SW480 (cell line): ENCODE results near the gene ASTN1.
A peak's percentile ranks its signal among the peaks of the same experiment; 100 is the strongest.

Experiments
- DNase-seq: peaks from one replicate; pipeline ENCODE4 v3.0.0-alpha.2; 2016; ENCODE audit warnings: low spot score

The ASTN1 gene

DNA sequence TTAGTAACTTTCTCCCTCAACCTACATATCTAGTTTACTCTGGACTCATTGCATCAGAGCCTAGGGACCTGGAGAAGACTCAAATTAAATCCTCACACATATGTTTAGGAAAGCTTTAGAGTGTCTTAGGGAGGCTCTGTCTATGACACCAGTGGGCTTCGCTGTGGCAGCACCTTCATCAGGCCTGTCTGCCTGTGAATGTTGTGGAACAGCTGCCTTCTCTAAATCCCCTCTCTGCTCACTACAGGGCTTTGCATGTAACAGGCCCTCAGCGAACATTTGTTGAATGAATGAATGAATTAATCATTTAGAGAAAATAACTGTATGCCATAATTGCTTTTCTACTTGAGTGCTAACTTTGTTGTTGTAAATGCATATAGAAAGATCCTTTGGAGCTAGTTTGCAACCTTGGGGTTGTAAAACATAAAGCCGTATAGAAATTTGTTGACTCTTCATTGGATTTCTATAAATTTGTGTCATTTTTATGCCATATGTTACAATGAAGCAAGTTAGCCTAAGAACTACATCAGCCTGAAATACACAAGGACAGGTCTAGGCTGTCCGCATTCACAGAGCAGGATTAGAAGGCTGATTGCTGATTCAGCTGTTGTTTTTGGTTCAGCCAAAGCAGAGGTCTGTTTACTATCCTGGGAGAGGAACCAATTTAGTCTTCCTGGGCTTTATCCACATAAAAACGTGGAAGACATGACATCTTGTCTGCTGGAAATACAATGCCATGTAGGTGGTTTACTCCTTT lies 238.0 kb downstream of the ASTN1 start:
- DNase-seq: no peak

GRCh38 chr1:176925223-176925622 lies 239.3 kb downstream of the ASTN1 start:
- no peak for DNase-seq

DNA sequence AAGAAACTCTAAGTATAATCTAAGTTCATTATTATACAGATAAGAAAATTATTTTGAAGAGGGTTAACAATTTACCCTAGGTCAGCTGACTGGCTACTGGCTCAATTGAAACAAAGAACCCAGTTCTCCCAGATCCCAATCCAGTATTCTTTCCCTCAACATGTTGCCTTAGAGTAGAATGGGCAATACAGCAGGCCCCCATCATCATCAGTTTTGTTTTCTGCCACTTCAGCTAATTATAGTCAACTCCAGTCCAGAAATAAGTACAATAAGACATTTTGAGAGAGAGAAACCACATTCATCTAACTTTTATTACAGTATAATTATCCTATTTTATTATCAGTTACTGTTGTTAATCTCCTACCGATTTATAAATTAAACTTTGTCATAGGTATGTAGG lies 241.2 kb downstream of the ASTN1 start:
- no peak for DNase-seq

- DNase-seq: peak; percentile 7
Observed at GRCh38 chr1:176919386-176920378, 244.8 kb downstream of the ASTN1 start.

- DNase-seq: no peak
Observed at GRCh38 chr1:176905648-176906047, 258.9 kb downstream of the ASTN1 start.

DNA sequence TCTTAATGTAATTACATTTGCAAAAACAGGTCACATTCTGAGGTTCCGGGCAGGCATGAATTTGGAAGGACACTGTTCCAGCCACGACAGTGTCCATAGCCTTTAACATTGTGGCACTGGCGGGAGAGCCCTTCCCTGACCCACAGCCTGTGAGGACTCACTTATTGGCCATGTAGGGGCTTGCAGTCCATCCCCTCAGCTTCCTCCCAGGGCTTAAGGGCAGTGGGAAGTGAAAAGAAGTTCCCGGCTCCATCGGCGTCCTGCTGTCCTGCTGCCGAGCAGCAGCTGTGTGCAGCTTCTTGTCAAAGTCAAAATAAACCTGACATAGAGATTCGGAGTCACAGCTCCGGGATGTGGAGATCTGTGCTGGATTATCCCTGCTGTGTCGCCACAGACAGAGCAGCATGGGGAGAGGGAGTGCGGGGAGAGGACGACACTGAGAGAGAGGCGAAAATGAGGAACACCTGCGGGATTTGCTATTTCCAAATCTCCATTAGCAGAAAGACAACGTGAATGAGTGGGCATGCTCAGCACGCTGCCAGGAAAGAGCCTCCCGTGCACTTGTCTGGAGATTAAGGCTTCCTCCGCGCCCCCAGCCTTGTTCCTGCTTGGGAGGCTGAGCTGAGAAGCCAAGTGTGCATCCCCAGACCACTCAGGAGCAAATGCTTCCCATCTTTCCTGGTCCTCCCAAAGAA lies 260.3 kb downstream of the ASTN1 start:
- DNase-seq: no peak

GRCh38 chr1:176903474-176903873 lies 261.0 kb downstream of the ASTN1 start:
- DNase-seq: no peak

GRCh38 chr1:176899321-176899720 lies 265.2 kb downstream of the ASTN1 start:
- DNase-seq: no peak

- peak; percentile 46 for DNase-seq
Observed at GRCh38 chr1:176897350-176898236, 266.9 kb downstream of the ASTN1 start.

DNA sequence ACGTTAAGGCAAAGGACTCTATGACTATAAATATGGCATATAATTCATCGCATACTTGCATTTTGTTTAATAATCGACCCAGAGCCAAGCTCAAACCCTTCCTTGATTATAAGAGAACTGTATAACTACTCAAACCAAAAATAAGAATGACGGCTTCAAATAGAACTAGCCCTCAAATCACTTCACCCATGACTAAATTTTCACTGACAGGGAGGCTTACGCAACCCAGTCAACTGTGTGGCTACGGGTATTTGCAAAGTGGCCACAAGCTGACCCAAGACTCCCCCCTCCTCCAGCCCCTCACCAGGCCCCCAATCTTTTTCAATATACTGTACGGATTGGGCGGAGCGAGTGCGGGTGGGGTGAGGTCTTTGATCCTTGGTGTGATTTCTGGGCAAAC lies 268.3 kb downstream of the ASTN1 start:
- peak; percentile 7 for DNase-seq

- DNase-seq: no peak
Observed at GRCh38 chr1:176894450-176894849, 270.1 kb downstream of the ASTN1 start.

DNA sequence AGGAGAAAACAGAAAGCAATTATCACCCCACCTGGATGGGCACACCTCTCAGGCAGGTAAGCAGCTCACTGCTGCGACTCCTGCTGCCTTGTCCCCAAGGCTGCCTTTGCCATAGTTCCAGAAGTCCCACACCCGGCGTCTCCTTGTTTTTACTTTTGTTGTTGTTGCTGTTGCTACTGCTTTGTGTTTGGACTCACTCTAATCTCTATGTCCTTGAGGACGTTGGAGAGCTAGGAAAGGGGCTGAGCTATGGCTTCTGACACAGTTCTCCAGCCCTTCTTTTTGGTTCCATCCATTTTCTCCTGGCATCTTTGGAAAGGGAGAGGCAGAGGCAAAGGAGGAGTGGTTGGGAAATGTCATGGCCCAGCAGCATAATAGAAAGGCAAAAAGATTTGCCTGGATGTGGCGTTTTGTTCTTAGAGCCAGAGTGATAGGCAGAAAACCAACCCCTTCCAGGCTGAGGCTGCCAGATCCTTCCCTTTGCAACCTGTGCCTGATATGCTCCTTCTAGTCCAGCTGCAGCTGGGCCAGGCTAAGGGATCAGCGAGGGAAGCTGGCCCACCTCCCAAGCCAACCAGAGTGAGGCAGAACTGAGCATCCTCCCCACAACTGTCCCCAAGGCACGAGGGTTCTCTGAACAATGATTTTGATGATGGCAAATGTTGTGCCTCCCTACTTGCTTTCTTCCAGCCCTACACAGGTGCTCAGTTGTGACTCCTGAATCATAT lies 270.7 kb downstream of the ASTN1 start:
- no peak for DNase-seq

DNA sequence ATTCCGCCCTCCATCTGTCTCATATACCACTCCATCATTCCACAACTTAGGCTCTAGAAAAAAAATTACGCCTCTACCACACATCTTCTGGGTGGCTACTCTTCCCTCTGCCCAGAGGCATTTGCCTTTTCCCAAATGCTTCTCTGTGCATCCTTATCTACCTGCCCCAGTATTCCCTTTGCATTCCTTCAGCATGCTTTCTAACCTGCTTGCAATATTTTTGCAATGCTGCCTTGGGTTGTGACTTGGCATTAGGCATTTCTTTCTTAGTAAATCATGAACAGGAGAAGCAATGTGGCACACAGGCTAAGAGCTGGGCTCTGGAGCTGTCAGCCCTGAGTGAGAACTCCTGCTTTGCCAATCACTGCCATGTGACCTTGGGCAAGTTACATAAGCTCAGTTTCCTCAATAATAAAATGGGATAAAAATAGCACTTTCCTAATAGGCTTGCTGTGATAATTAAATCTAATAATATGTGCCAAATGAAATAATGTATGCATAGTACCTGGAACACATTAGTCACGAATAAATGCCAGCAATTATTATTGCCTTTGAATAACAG lies 276.0 kb downstream of the ASTN1 start:
- DNase-seq: no peak

DNA sequence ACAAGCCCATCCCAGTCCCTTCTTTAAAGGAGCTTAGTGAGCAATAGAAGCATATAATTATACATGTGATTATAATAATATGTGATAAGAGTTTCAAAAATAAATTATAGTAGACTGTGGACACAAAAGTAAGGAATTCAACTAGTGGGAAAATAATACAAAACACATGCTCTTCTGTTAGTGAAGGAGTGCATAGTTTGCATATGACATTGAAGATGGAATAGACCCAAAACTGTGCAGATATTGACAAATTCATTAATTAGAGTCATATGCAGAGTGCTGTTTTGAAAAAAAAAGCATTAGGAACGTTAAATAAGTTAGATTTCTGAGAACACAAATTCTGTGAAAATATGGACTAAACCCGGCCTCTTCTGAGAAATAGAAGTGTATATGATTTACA lies 278.8 kb downstream of the ASTN1 start:
- no peak for DNase-seq

DNA sequence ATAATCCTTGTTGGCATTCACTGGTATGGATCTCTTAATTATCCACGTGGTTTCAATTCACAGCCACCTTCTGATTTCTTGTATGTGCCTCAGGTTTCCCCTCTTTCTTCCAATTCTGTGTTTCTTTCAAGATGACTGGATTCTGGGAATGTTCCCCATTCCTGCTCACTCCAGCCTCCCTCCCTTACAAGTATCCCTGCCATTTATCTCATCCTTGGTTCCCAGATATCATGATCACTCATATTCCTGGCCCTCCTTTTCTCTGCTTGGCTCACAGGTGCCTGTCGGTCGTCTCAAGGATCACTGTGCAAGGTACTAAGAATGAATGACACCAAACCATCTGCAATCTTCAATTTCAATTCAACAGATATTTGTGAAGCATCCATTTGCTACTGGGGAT lies 279.2 kb downstream of the ASTN1 start:
- DNase-seq: no peak

DNA sequence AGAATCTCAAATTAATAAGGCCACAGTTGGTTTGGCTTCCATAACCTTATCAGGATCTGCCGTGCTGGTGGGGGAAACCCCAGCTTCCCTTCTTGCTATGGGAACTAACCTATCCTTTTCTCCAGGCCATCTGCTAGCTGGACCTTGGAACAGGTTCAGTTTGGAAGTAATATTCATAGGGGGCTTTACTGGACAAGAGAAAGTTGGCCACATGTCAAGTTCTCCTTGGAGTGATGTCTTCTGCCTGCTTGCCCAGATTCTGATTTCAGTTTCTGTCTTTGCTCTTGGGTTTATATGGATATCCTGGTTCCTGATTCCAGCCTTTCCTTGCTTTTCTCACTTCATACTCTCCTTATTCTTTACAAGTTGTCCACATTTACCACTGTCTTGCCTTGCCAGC lies 279.6 kb downstream of the ASTN1 start:
- DNase-seq: no peak

DNA sequence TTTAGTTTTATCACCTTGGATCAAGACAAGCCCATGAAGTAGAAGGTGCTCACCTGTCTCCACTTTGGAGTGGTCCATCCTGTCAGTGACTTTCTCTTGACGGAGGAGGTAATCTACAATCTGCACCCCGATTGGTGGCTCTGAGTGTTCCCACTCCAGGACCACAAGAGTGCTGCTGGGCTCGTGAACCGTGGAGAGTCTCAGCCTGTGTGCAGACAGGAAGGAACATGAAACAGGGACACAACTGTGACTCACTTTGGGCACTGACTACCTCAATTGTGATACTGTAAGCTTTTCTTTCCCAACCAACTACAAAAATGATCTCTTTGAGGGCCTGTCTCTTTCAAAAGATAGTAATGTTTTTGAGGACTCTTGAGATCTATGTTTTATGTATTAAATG lies 280.2 kb downstream of the ASTN1 start:
- no peak for DNase-seq

DNA sequence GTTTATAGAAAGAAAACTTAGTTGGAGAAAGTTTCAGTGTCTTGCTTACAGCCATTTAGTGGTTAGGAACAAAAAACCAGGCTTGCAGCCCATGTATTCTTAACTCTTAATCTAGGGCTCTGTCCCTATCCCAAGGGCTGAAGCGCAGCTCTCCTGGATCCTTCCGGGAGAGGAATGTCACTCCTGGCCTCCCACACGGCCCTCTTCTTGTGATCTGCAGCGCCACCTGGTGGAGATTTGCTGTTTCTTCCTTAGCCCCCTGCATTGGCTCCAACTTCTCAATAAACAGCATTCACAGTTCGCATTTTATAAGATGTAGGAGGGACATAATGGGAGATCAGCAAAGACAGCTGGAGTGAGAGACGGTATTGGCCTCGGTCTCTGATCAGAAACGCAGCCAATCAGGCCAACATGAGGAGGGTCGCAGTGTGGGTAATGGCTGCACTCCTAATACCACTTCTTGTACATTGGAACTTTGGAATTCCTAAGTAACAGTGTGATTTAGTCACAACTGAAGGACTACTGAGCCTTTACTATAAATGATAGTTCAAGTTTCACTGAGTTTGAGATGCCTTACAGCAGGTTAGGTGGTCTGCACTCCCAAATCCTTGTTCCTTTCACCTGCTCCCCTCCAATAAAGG lies 283.4 kb downstream of the ASTN1 start:
- DNase-seq: peak; percentile 52

GRCh38 chr1:176879784-176880620 lies 284.5 kb downstream of the ASTN1 start:
- no peak for DNase-seq
